HepG2 (cell line): ENCODE results near the gene ZFAND4. TPM values are rescaled to one million over a fixed set of nuclear protein-coding genes. Genes with fewer than 3 reads are reported as not detected.
A peak's percentile ranks its signal among the peaks of the same experiment; 100 is the strongest.

Experiments
- AFF4 ChIP-seq: sonication (generic); formaldehyde crosslinking; IDR thresholded peaks from 2 replicates; pipeline ENCODE4 v1.4.0; 2020; ENCODE audit warnings: missing genetic modification reagents
- DDIT3 ChIP-seq: sonication (generic); formaldehyde crosslinking; IDR thresholded peaks from 2 replicates; pipeline ENCODE4 v1.4.0; 2020; ENCODE audit warnings: mild to moderate bottlenecking, missing genetic modification reagents
- KLF13 ChIP-seq: sonication (generic); formaldehyde crosslinking; IDR thresholded peaks from 2 replicates; pipeline ENCODE4 v1.4.0; 2020; ENCODE audit warnings: mild to moderate bottlenecking, missing genetic modification reagents
- MAX ChIP-seq: IDR thresholded peaks from 2 replicates; pipeline ENCODE4 v1.6.1; 2012; ENCODE audit warnings: inconsistent platforms
- MYPOP ChIP-seq: sonication (generic); formaldehyde crosslinking; IDR thresholded peaks from 2 replicates; pipeline ENCODE4 v1.8.1; 2023; ENCODE audit warnings: mild to moderate bottlenecking, moderate library complexity, missing genetic modification reagents
- PHF20 ChIP-seq: sonication (generic); formaldehyde crosslinking; IDR thresholded peaks from 2 replicates; pipeline ENCODE4 v1.5.0; 2020; ENCODE audit warnings: mild to moderate bottlenecking, missing genetic modification reagents
- POGK ChIP-seq: sonication (generic); formaldehyde crosslinking; conservative IDR thresholded peaks from 2 replicates; pipeline ENCODE4 v1.8.0; 2022; ENCODE audit warnings: mild to moderate bottlenecking, moderate library complexity, missing genetic modification reagents
- ZNF281 ChIP-seq: sonication (generic); formaldehyde crosslinking; IDR thresholded peaks from 2 replicates; pipeline ENCODE4 v1.4.0; 2020; ENCODE audit warnings: missing genetic modification reagents, borderline replicate concordance
- ZNF333 ChIP-seq: sonication (generic); formaldehyde crosslinking; IDR thresholded peaks from 2 replicates; pipeline ENCODE4 v1.4.0; 2020; ENCODE audit warnings: mild to moderate bottlenecking, missing genetic modification reagents, borderline replicate concordance
- ZNF562 ChIP-seq: sonication (generic); formaldehyde crosslinking; IDR thresholded peaks from 2 replicates; pipeline ENCODE4 v1.8.0; 2022; ENCODE audit warnings: missing genetic modification reagents, borderline replicate concordance
- ZNF670 ChIP-seq: sonication (generic); formaldehyde crosslinking; IDR thresholded peaks from 2 replicates; pipeline ENCODE4 v1.8.0; 2022; ENCODE audit warnings: mild to moderate bottlenecking, missing genetic modification reagents, borderline replicate concordance
- ZNF687 ChIP-seq: sonication (generic); formaldehyde crosslinking; IDR thresholded peaks from 2 replicates; pipeline ENCODE4 v1.5.1; 2020; ENCODE audit warnings: mild to moderate bottlenecking, missing genetic modification reagents, moderate library complexity
- polyA plus RNA-seq, 8 experiments: library from polyadenylated mRNA; depleted of rRNA in 3 of 8; stranded (reverse) in 7 of 8; unstranded in 1 of 8; fragments of >200 nt; fragmentation: Illumina TruSeq in 4 of 8; extraction: Trizol in 4 of 8; gene quantifications; 2 replicates each; pipeline versions ENCODE4 v1.2.1 to v1.2.3, GENCODE V29; 2011 to 2016; ENCODE audit warnings: low read depth in 4 of 8, missing spikeins in 1 of 8, mixed read lengths in 1 of 8; ENCODE audit not compliant: insufficient read depth in 1 of 8
- total RNA-seq, 5 experiments: library from RNA; depleted of rRNA; stranded (reverse); fragments of >200 nt; fragmentation: Illumina TruSeq; extraction: Trizol; gene quantifications; 2 replicates each; pipeline ENCODE4 v1.2.3, GENCODE V29; 2016; ENCODE audit warnings: low read depth in 1 of 5

Gene ZFAND4
- total and polyA plus RNA-seq, 2 of the 13 experiments (the other 11 are each of a cell fraction or from before 2014, with no cell fraction given) = 2.9 to 9.2 TPM

- TF ChIP-seq ZNF281 (peak; percentile 99), ZNF687 (CRISPR knock-in tag) (peak; percentile 93), MYPOP (CRISPR knock-in tag) (peak; percentile 93), KLF13 (no peak), ZNF333 (no peak), MAX (peak; percentile 99), DDIT3 (no peak), ZNF670 (CRISPR knock-in tag) (peak; percentile 86), ZNF562 (CRISPR knock-in tag) (no peak), AFF4 (CRISPR knock-in tag) (peak; percentile 43; the same call in 1 of the 2 replicates), PHF20 (CRISPR knock-in tag) (peak; percentile 96), POGK (CRISPR knock-in tag) (peak; percentile 94; the same call in 1 of the 2 replicates)
Measured at GRCh38 chr10:45594276-45595157, 78.1 kb downstream of the ZFAND4 start (continued).
